Measurements from ENCODE around the gene JMJD8.

The JMJD8 gene

GRCh38 chr16:684071-684794 is at the start of gene JMJD8:
JMJD8 (minus strand) TSS chr16:684334; CDS start chr16:684319, 15 bp downstream.
- peak; percentile 98 to 99 for DNase-seq

GRCh38 chr16:733382-734207 is 49.5 kb upstream of the JMJD8 start:
- no peak for DNase-seq

- DNase-seq, result no peak
These were observed 48.8 kb upstream of the JMJD8 start for GRCh38 chr16:732936-733335.

- no peak for DNase-seq
These were observed 48.2 kb upstream of the JMJD8 start for GRCh38 chr16:732332-732731.

- no peak for DNase-seq
These were observed 46.8 kb upstream of the JMJD8 start for GRCh38 chr16:730666-731509.

- DNase-seq, result no peak
These were observed 45.9 kb upstream of the JMJD8 start for GRCh38 chr16:729768-730665.

GRCh38 chr16:728890-729744 is 45.0 kb upstream of the JMJD8 start:
- no peak for DNase-seq

GRCh38 chr16:728131-728889 is 44.2 kb upstream of the JMJD8 start:
- DNase-seq, result peak; percentile 77

- peak; percentile 36 to 40 for DNase-seq
These were observed 43.3 kb upstream of the JMJD8 start for GRCh38 chr16:727291-727977.

GRCh38 chr16:726438-727290 is 42.5 kb upstream of the JMJD8 start, which contains the start of the genes CCDC78 and HAGHL:
CCDC78 (minus strand) TSS chr16:726443; CDS start chr16:726367, 76 bp downstream.
HAGHL (plus strand) TSS chr16:727106; CDS start chr16:727510, 404 bp downstream.
- DNase-seq, result peak; percentile 68 to 75

- DNase-seq, result no peak
These were observed 42.0 kb upstream of the JMJD8 start for GRCh38 chr16:726188-726437.

- DNase-seq, result no peak
These were observed 41.5 kb upstream of the JMJD8 start for GRCh38 chr16:725463-726187.

- DNase-seq, result no peak
These were observed 40.9 kb upstream of the JMJD8 start for GRCh38 chr16:725041-725376.

- DNase-seq, result no peak
These were observed 40.3 kb upstream of the JMJD8 start for GRCh38 chr16:724188-725040.

- DNase-seq, result no peak
These were observed 39.6 kb upstream of the JMJD8 start for GRCh38 chr16:723695-724094.

- no peak for DNase-seq
These were observed 38.9 kb upstream of the JMJD8 start for GRCh38 chr16:722835-723633.

All from CD4-positive, alpha-beta T cell treated with Interleukin-1 beta for 1 hour (primary cell).